ENCODE results near the gene GLYR1.
"Not testable (repeated sequence)": the region's sequence is repeated elsewhere in the genome, so short reads cannot be mapped to it uniquely, and the experiment has no call there.

The GLYR1 gene

GRCh38 chr16:4846901-4847773 lies at the start of gene GLYR1, which contains the start of gene UBN1:
Gene GLYR1 (minus strand): TSS chr16:4847288. CDS start chr16:4847265, 23 bp downstream.
Gene UBN1 (plus strand): TSS chr16:4847481. CDS start chr16:4852918, 5,437 bp downstream.
- FAIRE-seq (peak; percentile 83), DNase-seq (ENCODE audit: low spot score) (peak; percentile 99)

GRCh38 chr16:4896761-4897160 lies 49.7 kb upstream of the GLYR1 start:
- not testable (repeated sequence) for DNase-seq (ENCODE audit: low spot score); FAIRE-seq

- FAIRE-seq: no peak
- DNase-seq (ENCODE audit: low spot score): no peak
Observed at GRCh38 chr16:4895366-4895765, 48.3 kb upstream of the GLYR1 start.

- FAIRE-seq (no peak), DNase-seq (ENCODE audit: low spot score) (no peak)
Observed at GRCh38 chr16:4894276-4895150, 47.4 kb upstream of the GLYR1 start.

- DNase-seq (ENCODE audit: low spot score): no peak
- no peak for FAIRE-seq
Observed at GRCh38 chr16:4893103-4893862, 46.2 kb upstream of the GLYR1 start.

- peak; percentile 5 for FAIRE-seq
- no peak for DNase-seq (ENCODE audit: low spot score)
Observed at GRCh38 chr16:4892361-4893102, 45.4 kb upstream of the GLYR1 start.

GRCh38 chr16:4891886-4892216 lies 44.8 kb upstream of the GLYR1 start:
- DNase-seq (ENCODE audit: low spot score) (no peak), FAIRE-seq (no peak)

GRCh38 chr16:4891097-4891885 lies 44.2 kb upstream of the GLYR1 start:
- no peak for DNase-seq (ENCODE audit: low spot score)
- FAIRE-seq: no peak

- FAIRE-seq: no peak
Observed at GRCh38 chr16:4890686-4891085, 43.6 kb upstream of the GLYR1 start.

GRCh38 chr16:4890026-4890425 lies 42.9 kb upstream of the GLYR1 start:
- no peak for FAIRE-seq
- no peak for DNase-seq (ENCODE audit: low spot score)

More at GRCh38 chr16:4890686-4891085, 43.6 kb upstream of the GLYR1 start:
- no peak for DNase-seq (ENCODE audit: low spot score)

GRCh38 chr16:4888428-4889135 lies 41.5 kb upstream of the GLYR1 start:
- FAIRE-seq: no peak

GRCh38 chr16:4886151-4886550 lies 39.1 kb upstream of the GLYR1 start:
- no peak for FAIRE-seq
- DNase-seq (ENCODE audit: low spot score): no peak

More at GRCh38 chr16:4888428-4889135, 41.5 kb upstream of the GLYR1 start:
- DNase-seq (ENCODE audit: low spot score): no peak

- no peak for DNase-seq (ENCODE audit: low spot score)
- no peak for FAIRE-seq
Observed at GRCh38 chr16:4884972-4885874, 38.1 kb upstream of the GLYR1 start.

GRCh38 chr16:4884209-4884608 lies 37.1 kb upstream of the GLYR1 start:
- no peak for FAIRE-seq
- DNase-seq (ENCODE audit: low spot score): no peak

GRCh38 chr16:4883501-4883900 lies 36.4 kb upstream of the GLYR1 start:
- no peak for DNase-seq (ENCODE audit: low spot score)
- FAIRE-seq: no peak

- FAIRE-seq (peak; percentile 92), DNase-seq (ENCODE audit: low spot score) (peak; percentile 83)
Observed at GRCh38 chr16:4882633-4883285, 35.7 kb upstream of the GLYR1 start.

GRCh38 chr16:4882000-4882632 lies 35.0 kb upstream of the GLYR1 start:
- FAIRE-seq (no peak), DNase-seq (ENCODE audit: low spot score) (peak; percentile 41)

Data from urothelium cell line (cell line).